Measurements from ENCODE around the gene NRIP2.
"Not testable (repeated sequence)": the region's sequence is repeated elsewhere in the genome, so short reads cannot be mapped to it uniquely, and the experiment has no call there.

Gene NRIP2

GRCh38 chr12:2834581-2835491 is at the start of gene NRIP2:
TSS of gene NRIP2 (minus strand) at chr12:2835035. CDS start at chr12:2834983, 52 bp downstream.
- no peak for DNase-seq (ENCODE audit: low read depth in 2 of 2)

GRCh38 chr12:2879853-2880252 is 45.0 kb upstream of the NRIP2 start:
- DNase-seq (ENCODE audit: low read depth in 2 of 2) = no peak

GRCh38 chr12:2877953-2878732 is 43.3 kb upstream of the NRIP2 start:
- no peak for DNase-seq (ENCODE audit: low read depth in 2 of 2)

- peak; percentile 75 to 80 for DNase-seq (ENCODE audit: low read depth in 2 of 2)
Measured at GRCh38 chr12:2877047-2877952, 42.5 kb upstream of the NRIP2 start, which contains the start of the genes FOXM1 and RHNO1. TSS of gene FOXM1 (minus strand) at chr12:2877174. CDS start at chr12:2874478, 2,696 bp downstream. TSS of gene RHNO1 (plus strand) at chr12:2877223. CDS start at chr12:2885367, 8,144 bp downstream.

- DNase-seq (ENCODE audit: low read depth in 2 of 2) = no peak
Measured at GRCh38 chr12:2876431-2877046, 41.7 kb upstream of the NRIP2 start.

GRCh38 chr12:2868986-2869632 is 34.3 kb upstream of the NRIP2 start:
- not testable (repeated sequence) for DNase-seq (ENCODE audit: low read depth in 2 of 2)

- no peak for DNase-seq (ENCODE audit: low read depth in 2 of 2)
Measured at GRCh38 chr12:2864198-2864597, 29.4 kb upstream of the NRIP2 start.

GRCh38 chr12:2863402-2863801 is 28.6 kb upstream of the NRIP2 start:
- not testable (repeated sequence) for DNase-seq (ENCODE audit: low read depth in 2 of 2)

- DNase-seq (ENCODE audit: low read depth in 2 of 2) = no peak
Measured at GRCh38 chr12:2862876-2863275, 28.0 kb upstream of the NRIP2 start.

- no peak for DNase-seq (ENCODE audit: low read depth in 2 of 2)
Measured at GRCh38 chr12:2860170-2860569, 25.3 kb upstream of the NRIP2 start.

GRCh38 chr12:2858944-2859421 is 24.1 kb upstream of the NRIP2 start:
- DNase-seq (ENCODE audit: low read depth in 2 of 2) = no peak

- no peak for DNase-seq (ENCODE audit: low read depth in 2 of 2)
Measured at GRCh38 chr12:2858334-2858733, 23.5 kb upstream of the NRIP2 start.

GRCh38 chr12:2857576-2857975 is 22.7 kb upstream of the NRIP2 start:
- no peak for DNase-seq (ENCODE audit: low read depth in 2 of 2)

- DNase-seq (ENCODE audit: low read depth in 2 of 2) = no peak
Measured at GRCh38 chr12:2857021-2857431, 22.2 kb upstream of the NRIP2 start, which contains the start of gene TEX52. TSS of gene TEX52 (minus strand) at chr12:2857039. CDS start at chr12:2857026, 13 bp downstream.

- no peak for DNase-seq (ENCODE audit: low read depth in 2 of 2)
Measured at GRCh38 chr12:2856051-2856450, 21.2 kb upstream of the NRIP2 start.

GRCh38 chr12:2855546-2855945 is 20.7 kb upstream of the NRIP2 start:
- DNase-seq (ENCODE audit: low read depth in 2 of 2) = no peak

GRCh38 chr12:2854669-2855453 is 20.0 kb upstream of the NRIP2 start:
- DNase-seq (ENCODE audit: low read depth in 2 of 2) = no peak

- peak in 1 of 2 experiments; percentile 57 for DNase-seq (ENCODE audit: low read depth in 2 of 2)
Measured at GRCh38 chr12:2853626-2854025, 18.8 kb upstream of the NRIP2 start.

GRCh38 chr12:2851931-2852330 is 17.1 kb upstream of the NRIP2 start:
- DNase-seq (ENCODE audit: low read depth in 2 of 2) = no peak
